Measurements from ENCODE around the gene NUDT14.

Gene NUDT14

GRCh38 chr14:105143451-105144025, 37.6 kb downstream of the NUDT14 start:
- TF ChIP-seq ZNF626 (tag by site-specific recombination; IDR thresholded peaks at IDR 0.05) (no peak), FEZF1 (tag by site-specific recombination; IDR thresholded peaks at IDR 0.05) (no peak), KLF9 (tag by site-specific recombination; IDR thresholded peaks at IDR 0.05; ENCODE audit: low read depth) (no peak), ZBTB21 (tag by site-specific recombination; IDR thresholded peaks at IDR 0.05) (no peak), ZSCAN18 (tag by site-specific recombination; IDR thresholded peaks at IDR 0.05) (no peak), ZNF837 (tag by site-specific recombination; IDR thresholded peaks at IDR 0.05) (no peak), PRDM4 (tag by site-specific recombination; IDR thresholded peaks at IDR 0.05) (no peak), TRIM28 (IDR thresholded peaks at IDR 0.05; ENCODE audit: borderline replicate concordance, low read length) (no peak), ZNF600 (tag by site-specific recombination; IDR thresholded peaks at IDR 0.05) (no peak)
- TF ChIP-seq, protein P1, sequence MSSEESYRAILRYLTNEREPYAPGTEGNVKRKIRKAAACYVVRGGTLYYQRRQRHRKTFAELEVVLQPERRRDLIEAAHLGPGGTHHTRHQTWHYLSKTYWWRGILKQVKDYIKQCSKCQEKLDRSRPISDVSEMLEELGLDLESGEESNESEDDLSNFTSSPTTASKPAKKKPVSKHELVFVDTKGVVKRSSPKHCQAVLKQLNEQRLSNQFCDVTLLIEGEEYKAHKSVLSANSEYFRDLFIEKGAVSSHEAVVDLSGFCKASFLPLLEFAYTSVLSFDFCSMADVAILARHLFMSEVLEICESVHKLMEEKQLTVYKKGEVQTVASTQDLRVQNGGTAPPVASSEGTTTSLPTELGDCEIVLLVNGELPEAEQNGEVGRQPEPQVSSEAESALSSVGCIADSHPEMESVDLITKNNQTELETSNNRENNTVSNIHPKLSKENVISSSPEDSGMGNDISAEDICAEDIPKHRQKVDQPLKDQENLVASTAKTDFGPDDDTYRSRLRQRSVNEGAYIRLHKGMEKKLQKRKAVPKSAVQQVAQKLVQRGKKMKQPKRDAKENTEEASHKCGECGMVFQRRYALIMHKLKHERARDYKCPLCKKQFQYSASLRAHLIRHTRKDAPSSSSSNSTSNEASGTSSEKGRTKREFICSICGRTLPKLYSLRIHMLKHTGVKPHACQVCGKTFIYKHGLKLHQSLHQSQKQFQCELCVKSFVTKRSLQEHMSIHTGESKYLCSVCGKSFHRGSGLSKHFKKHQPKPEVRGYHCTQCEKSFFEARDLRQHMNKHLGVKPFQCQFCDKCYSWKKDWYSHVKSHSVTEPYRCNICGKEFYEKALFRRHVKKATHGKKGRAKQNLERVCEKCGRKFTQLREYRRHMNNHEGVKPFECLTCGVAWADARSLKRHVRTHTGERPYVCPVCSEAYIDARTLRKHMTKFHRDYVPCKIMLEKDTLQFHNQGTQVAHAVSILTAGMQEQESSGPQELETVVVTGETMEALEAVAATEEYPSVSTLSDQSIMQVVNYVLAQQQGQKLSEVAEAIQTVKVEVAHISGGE (tag by site-specific recombination; conservative IDR thresholded peaks at IDR 0.05; ENCODE audit: low read depth) = no peak
- ChIA-PET POLR2A (no interaction called here), CTCF (no interaction called here)
- no peaks in the 10 kb centered on the region for H3K9me3 ChIP-seq (ENCODE audit: control insufficient read depth, insufficient read depth, low read depth, low read length)
- no peak overlapping the region for H3K4me3 ChIP-seq (ENCODE audit: low read depth, low read length)
- peaks cover 0 to 75% of the 10 kb centered on the region in 2 experiments; a peak in 1 of 3 replicates for H3K36me3 ChIP-seq (ENCODE audit: control insufficient read depth in 2 of 2, insufficient read depth in 1 of 2, low read length in 2 of 2)
- H3K27ac ChIP-seq (ENCODE audit: extremely low read depth, low read depth, low read length) = no peak overlapping the region
- H3K4me1 ChIP-seq (ENCODE audit: control insufficient read depth, insufficient read depth, low read length) = no peaks in the 10 kb centered on the region

- H3K36me3 ChIP-seq (ENCODE audit: control insufficient read depth in 2 of 2, insufficient read depth in 1 of 2, low read length in 2 of 2) = peaks cover 0 to 70% of the 10 kb centered on the region in 2 experiments; a peak in 1 of 3 replicates
- ChIA-PET CTCF (no interaction called here), POLR2A (no interaction called here)
- H3K9me3 ChIP-seq (ENCODE audit: control insufficient read depth, insufficient read depth, low read depth, low read length) = no peaks in the 10 kb centered on the region
- no peak overlapping the region for H3K4me3 ChIP-seq (ENCODE audit: low read depth, low read length)
- H3K4me1 ChIP-seq (ENCODE audit: control insufficient read depth, insufficient read depth, low read length) = no peaks in the 10 kb centered on the region
- H3K27ac ChIP-seq (ENCODE audit: extremely low read depth, low read depth, low read length) = no peak overlapping the region
- TF ChIP-seq ZNF391 (tag by site-specific recombination; IDR thresholded peaks at IDR 0.05; ENCODE audit: borderline replicate concordance, low read depth) (no peak), BCL11A (tag by site-specific recombination; IDR thresholded peaks at IDR 0.05; ENCODE audit: low read depth) (no peak), HOXA7 (CRISPR knock-in tag; IDR thresholded peaks at IDR 0.05; ENCODE audit: borderline replicate concordance) (no peak), ZNF513 (tag by site-specific recombination; IDR thresholded peaks at IDR 0.05) (no peak), ZBTB7A (tag by site-specific recombination; IDR thresholded peaks at IDR 0.05; ENCODE audit: low read depth) (no peak), PRDM1 (tag by site-specific recombination; IDR thresholded peaks at IDR 0.05) (no peak), ZNF2 (tag by site-specific recombination; IDR thresholded peaks at IDR 0.05) (no peak), ZSCAN4 (tag by site-specific recombination; IDR thresholded peaks at IDR 0.05) (no peak), ZBTB8A (tag by site-specific recombination; IDR thresholded peaks at IDR 0.05) (no peak), ZNF48 (tag by site-specific recombination; IDR thresholded peaks at IDR 0.05) (no peak), ZNF354C (tag by site-specific recombination; IDR thresholded peaks at IDR 0.05; ENCODE audit: borderline replicate concordance, low read depth) (no peak), ZNF548 (tag by site-specific recombination; IDR thresholded peaks at IDR 0.05) (no peak), ZNF140 (tag by site-specific recombination; IDR thresholded peaks at IDR 0.05) (no peak), REPIN1 (tag by site-specific recombination; IDR thresholded peaks at IDR 0.05; ENCODE audit: low read depth) (no peak)
Measured at GRCh38 chr14:105142651-105143450, 38.3 kb downstream of the NUDT14 start.

All from HEK293 (cell line).